Iris pigment epithelial cell (primary cell): ENCODE results near the gene OTUD6A.

ENCODE experiments used
- DNase-seq: peaks from one replicate; pipeline ENCODE4 v3.0.0-alpha.2; 2011; ENCODE audit warnings: low read depth

The OTUD6A gene, protein sequence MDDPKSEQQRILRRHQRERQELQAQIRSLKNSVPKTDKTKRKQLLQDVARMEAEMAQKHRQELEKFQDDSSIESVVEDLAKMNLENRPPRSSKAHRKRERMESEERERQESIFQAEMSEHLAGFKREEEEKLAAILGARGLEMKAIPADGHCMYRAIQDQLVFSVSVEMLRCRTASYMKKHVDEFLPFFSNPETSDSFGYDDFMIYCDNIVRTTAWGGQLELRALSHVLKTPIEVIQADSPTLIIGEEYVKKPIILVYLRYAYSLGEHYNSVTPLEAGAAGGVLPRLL

GRCh38 chrX:70062076-70062475 lies at the start of gene OTUD6A:
TSS of gene OTUD6A (plus strand) at chrX:70062457. CDS start at chrX:70062525, 68 bp downstream.
- DNase-seq, result no peak

GRCh38 chrX:70012756-70013155 lies 49.5 kb upstream of the OTUD6A start:
- DNase-seq, result no peak

GRCh38 chrX:70013466-70014381 lies 48.5 kb upstream of the OTUD6A start:
- DNase-seq, result no peak

DNA sequence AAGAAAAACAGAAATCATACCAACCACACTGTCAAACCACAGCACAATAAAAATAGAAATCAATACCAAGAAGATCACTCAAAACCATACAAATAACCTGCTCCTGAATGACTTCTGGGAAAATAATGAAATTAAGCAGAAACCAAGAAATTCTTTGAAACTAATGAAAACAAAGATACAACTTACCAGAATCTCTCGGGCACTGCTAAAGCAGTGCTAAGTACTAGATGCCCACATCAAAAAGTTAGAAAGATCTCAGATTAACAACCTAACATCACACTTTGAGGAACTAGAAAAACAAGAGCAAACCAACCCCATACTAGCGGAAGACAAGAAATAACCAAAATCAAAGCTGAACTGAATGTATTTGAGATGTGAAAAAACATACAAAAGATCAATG lies 45.7 kb upstream of the OTUD6A start:
- no peak for DNase-seq

- no peak for DNase-seq
Measured at GRCh38 chrX:70022616-70023015, 39.6 kb upstream of the OTUD6A start.

DNA sequence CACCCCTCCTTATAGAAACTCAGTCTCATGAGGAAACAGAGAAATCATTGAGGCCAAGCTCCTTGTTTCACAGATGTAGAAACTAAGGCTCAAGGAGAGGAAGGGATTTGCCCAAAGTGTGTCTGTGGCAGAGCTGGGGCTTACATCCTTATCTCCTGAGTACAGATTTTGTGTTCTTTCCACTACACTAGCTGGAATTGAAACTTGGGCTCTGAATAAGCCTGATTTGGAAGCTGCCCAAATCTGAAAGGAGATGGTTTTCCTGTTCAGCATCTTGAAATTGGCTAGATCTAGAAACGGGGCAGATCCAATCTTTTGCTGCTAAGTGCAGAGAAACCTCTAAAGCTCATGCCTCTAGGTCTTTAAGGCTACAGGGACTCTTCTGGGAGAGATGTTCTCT lies 36.8 kb upstream of the OTUD6A start:
- peak; percentile 38 for DNase-seq

- no peak for DNase-seq
Measured at GRCh38 chrX:70026112-70026850, 36.0 kb upstream of the OTUD6A start.

DNA sequence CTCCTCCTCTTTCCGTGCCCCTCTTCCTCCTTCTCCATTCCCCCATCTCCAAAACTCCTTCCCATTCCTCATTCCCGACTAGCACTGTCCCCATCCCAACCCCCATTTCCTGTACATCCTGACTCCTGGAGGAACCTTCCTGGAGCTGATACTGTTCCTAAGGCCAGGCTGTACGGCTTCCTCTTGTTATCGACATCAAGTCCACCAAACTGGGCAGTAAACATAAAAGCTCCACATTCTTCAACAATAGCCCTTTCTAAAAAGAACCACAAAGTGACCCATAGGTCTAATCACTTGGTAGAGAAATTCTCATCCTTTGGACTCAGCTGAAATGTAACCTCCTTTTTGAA lies 35.4 kb upstream of the OTUD6A start:
- no peak for DNase-seq

DNA sequence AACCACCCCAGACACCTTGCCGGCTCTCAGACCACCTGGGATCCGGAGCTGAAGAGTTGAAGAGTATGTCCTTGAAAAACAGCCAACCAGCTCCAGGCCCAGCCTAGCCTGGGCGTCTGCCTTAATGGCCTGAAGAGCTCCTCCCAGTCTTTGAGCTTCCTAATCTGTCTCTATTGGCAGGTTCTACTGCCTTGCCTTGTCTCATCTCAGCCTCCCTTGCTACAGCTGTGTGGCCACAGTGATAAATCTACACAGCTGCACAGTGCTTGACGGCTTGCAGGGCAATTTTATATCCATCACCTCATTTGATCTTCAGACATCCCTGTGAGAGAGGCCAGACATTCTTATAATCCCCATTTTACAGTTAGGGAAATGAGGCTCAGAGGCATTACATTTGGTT lies 32.4 kb upstream of the OTUD6A start:
- no peak for DNase-seq

- peak; percentile 45 for DNase-seq
Measured at GRCh38 chrX:70030301-70030767, 31.9 kb upstream of the OTUD6A start.

- DNase-seq, result no peak
Measured at GRCh38 chrX:70032792-70033191, 29.5 kb upstream of the OTUD6A start.

GRCh38 chrX:70033348-70034051 lies 28.8 kb upstream of the OTUD6A start:
- no peak for DNase-seq

DNA sequence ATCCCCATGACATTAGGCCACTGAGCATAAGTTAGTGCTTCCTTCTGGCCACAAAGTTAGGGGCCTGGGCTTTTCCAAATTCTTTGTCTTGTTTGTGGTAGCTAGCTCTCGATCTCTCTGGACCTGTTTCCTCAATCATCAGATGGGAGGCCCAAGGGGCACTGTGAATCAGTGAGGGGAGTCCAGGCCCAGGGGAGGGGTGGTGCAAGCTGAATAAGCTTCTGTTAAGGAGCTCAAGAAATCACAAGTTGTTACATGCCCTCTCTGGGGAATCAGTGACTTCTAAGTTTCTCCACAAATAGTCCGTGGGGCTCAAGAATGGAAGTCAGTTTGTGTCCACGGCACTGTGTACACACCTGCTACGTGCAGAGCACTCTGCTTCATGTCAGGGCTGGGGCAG lies 27.6 kb upstream of the OTUD6A start:
- no peak for DNase-seq

DNA sequence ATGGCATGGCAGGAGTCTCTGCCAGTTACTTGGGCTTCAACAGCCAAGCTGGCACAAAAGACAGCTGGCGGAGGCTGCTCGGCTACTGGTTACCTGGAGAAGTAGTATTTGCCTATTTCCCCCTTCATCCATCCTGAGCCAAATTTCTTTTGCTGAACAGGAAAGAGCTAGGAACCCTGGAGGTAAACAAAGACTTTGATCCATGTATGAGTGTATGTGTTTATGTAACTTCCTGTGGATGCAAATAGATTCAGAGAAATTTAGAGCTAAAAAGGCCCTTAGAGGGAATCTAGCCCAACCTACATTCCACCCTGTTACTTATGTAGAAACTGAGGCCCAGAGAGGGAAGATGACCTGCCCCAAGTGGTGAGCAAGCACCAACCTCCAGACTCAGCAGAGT lies 23.7 kb upstream of the OTUD6A start:
- no peak for DNase-seq

GRCh38 chrX:70038951-70039350 lies 23.3 kb upstream of the OTUD6A start:
- DNase-seq, result no peak

DNA sequence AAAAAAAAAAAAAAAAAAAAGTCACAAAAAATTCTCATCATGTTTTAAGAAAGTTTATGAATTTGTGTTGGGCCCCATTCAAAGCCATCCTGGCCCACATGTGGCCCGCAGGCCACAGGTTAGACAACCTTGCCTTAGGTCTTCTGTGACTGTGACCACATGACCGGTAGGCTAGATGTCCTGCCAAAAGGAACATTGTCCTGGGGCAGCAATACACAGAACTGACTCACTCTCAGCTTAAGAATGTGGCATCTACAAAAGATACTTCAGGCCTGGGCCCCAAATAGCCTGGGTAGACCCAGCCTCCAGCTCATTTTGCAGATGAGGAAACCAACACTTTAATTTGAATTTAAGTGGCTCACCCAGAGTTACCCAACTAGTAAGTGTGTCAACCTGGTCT lies 22.5 kb upstream of the OTUD6A start:
- DNase-seq, result no peak

DNA sequence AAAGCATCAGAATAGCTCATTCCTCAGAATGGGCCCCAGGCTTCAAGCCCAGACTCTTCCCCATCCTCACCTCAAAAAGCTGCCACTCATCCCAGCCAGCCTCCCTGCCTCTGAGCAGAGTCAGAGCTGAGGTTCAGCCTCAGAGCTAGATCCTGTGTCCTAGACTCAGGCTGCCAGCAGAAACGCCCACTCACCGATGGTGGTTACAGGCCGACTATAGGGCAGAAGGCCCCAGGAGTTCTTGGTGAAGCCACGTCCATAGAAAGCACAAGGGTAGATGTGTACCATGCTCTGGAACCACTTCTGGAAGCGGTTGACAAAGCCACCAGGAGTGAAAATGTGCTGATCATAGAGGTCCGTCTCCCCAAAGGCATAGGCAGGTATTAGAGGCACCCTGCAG lies 20.3 kb upstream of the OTUD6A start:
- DNase-seq, result no peak

DNA sequence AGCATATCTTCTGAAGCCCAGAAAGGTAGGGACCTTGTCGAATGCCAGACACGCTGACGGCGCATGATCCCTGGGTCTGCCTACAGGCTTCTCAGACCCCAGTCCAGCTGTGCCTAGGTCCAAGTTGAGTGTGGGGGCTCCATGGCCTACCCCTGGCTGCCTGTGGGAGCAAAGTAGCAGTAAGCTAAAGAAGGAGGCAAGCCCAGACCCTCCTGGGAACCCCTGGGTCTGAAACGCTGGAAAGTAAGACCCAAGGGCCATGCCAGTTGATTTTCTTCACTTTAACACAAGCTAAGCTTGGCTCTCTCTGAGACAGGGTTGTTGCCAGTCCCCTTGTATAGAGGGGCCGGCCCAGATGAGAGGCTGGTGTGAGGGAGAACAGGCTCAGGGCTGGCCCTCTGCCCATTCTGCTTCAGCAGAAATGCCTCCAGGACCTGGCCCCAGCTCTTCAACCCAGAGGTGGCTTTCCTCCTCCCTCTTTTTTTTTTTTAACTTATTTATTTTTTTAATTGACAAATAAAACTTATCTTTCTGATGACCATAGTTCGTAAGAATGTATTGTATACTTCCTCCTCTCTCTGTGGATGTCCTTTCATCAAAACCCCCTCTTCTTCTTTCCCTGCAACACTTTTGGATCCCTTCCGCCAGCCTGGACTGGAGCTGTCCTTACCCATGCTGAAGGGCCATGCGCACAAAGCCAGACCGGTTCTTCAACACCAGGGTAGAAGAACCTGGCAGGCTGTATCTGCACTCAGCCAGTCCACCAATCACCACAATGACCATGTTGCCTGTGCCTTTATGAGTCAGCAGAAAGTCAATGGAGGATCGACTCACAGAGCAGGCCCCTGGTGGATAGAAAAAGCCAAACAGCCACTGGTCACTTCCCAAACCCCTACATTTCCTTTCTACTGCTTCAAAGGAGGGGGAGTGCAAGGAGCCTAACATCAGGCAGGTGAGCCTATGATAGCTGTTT lies 19.6 kb upstream of the OTUD6A start:
- DNase-seq, result no peak

DNA sequence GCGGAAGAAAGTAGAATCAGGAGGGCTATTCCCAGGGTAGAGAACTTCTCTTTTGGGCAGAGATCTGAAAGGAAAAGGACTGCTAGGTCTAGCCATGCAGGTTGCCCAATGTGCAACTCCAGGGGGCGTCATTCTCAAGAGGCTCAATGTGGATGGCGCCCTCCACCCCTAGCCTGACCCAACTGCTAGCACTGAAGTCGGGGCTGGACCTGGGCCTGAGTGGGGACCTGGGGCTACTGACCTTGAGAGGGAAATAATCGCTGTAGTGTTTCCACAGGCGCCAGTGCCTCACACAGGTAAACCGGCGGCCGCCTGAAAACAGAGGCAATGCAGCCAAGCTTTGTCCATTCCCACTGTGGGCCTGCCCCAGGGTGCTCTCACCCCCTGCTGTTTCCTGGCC lies 18.6 kb upstream of the OTUD6A start:
- no peak for DNase-seq

DNA sequence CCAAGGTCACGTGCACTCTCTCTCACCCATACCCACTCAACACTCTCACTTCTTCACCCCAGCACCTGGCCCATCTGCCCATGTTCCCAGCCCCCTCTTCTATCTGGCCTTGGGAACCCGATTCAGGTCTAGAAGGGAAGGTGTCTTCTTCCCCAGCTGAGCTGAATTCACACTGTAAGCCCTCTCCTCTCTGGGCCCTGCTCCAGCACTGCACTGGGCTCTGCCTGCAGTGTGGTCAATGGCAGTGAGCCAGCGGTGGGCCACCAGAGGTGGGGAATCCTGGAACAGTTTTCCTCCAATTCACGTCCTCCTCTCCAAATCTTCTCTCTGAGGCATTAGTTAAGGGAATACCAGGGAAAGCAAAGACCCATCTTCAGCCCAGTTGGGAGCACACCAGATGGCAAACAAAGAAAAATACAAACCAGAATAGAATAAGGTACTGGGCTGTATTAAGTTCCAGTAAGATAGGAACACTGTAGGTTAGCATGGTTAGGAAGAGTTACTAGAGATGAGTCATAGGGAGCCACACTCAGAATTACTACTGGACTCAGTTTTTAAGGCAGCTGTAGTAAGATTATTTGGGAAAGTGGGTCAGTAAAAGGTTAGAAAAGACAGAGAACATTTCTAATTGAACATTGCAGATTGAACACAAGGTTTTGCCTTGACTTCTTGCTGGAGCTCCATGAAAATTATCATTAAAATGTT lies 17.6 kb upstream of the OTUD6A start:
- peak; percentile 32 for DNase-seq
